A549 (cell line): ENCODE data around the gene ST6GALNAC4. TPM values are rescaled to one million over a fixed set of nuclear protein-coding genes. Genes with fewer than 3 reads are reported as not detected.

ENCODE experiments used
- ATAC-seq, 2 experiments: fragments of 200-7000 bp in 1 of 2; fragments of >200 bp in 1 of 2; cut with Nextera tagmentation in 1 of 2; cut with Tn5 transposase in 1 of 2; 3 replicates each; pipeline versions ENCODE4 v1.8.0 to v1.9.1; 2018 to 2020; ENCODE audit warnings: mild to moderate bottlenecking in 1 of 2, moderate library complexity in 1 of 2
- CTCF ChIA-PET: fragments of 300-600 bp; sonication (Branson Sonifier 250); formaldehyde crosslinking; extraction: SDS; loops from one replicate; lab custom pipeline; 2021; ENCODE audit warnings: antibody characterized with exemption, inconsistent platforms; lab: Yijun Ruan, JAX
- POLR2A ChIA-PET: fragments of 350-600 bp; formaldehyde crosslinking; extraction: SDS; loops from one replicate; lab custom pipeline; 2021; ENCODE audit warnings: antibody characterized with exemption, inconsistent platforms; lab: Yijun Ruan, JAX
- DNase-seq, 2 experiments: peaks; one replicate each; pipeline versions ENCODE4 v3.0.0 to v3.0.0-alpha.2; 2011 to 2016; ENCODE audit warnings: low read depth in 1 of 2, low spot score in 1 of 2
- FAIRE-seq: peaks from 2 replicates; lab custom pipeline; 2011; peaks lifted over from hg19 to GRCh38; lab: Jason Lieb, UNC
- H3K27ac ChIP-seq, 2 experiments: fragments of >200 bp; sonication (Bioruptor Twin); formaldehyde crosslinking; 3 replicates each; pipeline ENCODE4 v1.5.1; 2016 to 2017
- H3K4me1 ChIP-seq: fragments of >200 bp; sonication (Bioruptor Twin); formaldehyde crosslinking; 3 replicates; pipeline ENCODE4 v1.6.1; 2016
- H3K4me2 ChIP-seq: fragments of >200 bp; sonication (Bioruptor Twin); formaldehyde crosslinking; 3 replicates; pipeline ENCODE4 v1.6.1; 2016
- H3K4me3 ChIP-seq: fragments of >200 bp; sonication (Bioruptor Twin); formaldehyde crosslinking; 3 replicates; pipeline ENCODE4 v1.5.1; 2016
- H3K9me3 ChIP-seq: fragments of >200 bp; sonication (Bioruptor Twin); formaldehyde crosslinking; 3 replicates; pipeline ENCODE4 v1.6.1; 2016
- CEBPB ChIP-seq, 2 experiments: fragments of >200 bp in 1 of 2; sonication (Bioruptor Twin) in 1 of 2; formaldehyde crosslinking in 1 of 2; IDR thresholded peaks; 2 replicates each; pipeline ENCODE4 v1.6.1; 2012 to 2016
- EHF ChIP-seq: fragments of 250-450 bp; sonication (Bioruptor Pico); IDR thresholded peaks from 2 replicates; pipeline ENCODE4 v1.5.0; 2020; ENCODE audit warnings: mild to moderate bottlenecking
- EHMT2 ChIP-seq: fragments of 200-600 bp; sonication (generic); IDR thresholded peaks from 2 replicates; pipeline ENCODE4 v1.6.1; 2016; ENCODE audit warnings: antibody characterized with exemption, low read depth, mild to moderate bottlenecking, moderate library complexity
- FOSL2 ChIP-seq, 2 experiments: fragments of 450-650 bp in 1 of 2; fragments of >200 bp in 1 of 2; sonication (Bioruptor Twin) in 1 of 2; formaldehyde crosslinking; IDR thresholded peaks; 2 replicates each; pipeline versions ENCODE4 v1.5.0 to v1.6.1; 2016 to 2020; ENCODE audit warnings: mild to moderate bottlenecking in 1 of 2, moderate library complexity in 1 of 2
- HEYL ChIP-seq: fragments of 250-450 bp; sonication (Bioruptor Pico); IDR thresholded peaks from 2 replicates; pipeline ENCODE4 v1.8.0; 2021; ENCODE audit warnings: mild to moderate bottlenecking, moderate library complexity
- JUNB ChIP-seq: fragments of >200 bp; sonication (Bioruptor Twin); formaldehyde crosslinking; IDR thresholded peaks from 2 replicates; pipeline ENCODE4 v1.6.1; 2016
- MAFK ChIP-seq: fragments of 450-650 bp; IDR thresholded peaks from 2 replicates; pipeline ENCODE4 v1.6.1; 2014; ENCODE audit not compliant: partially characterized antibody
- NFE2L2 ChIP-seq: fragments of 150-350 bp; conservative IDR thresholded peaks from 2 replicates; pipeline ENCODE4 v1.6.1; 2014; ENCODE audit warnings: low read length
- NPAS2 ChIP-seq: fragments of 250-450 bp; sonication (Bioruptor Pico); IDR thresholded peaks from 2 replicates; pipeline ENCODE4 v1.8.0; 2022; ENCODE audit warnings: mild to moderate bottlenecking, moderate library complexity, borderline replicate concordance
- POLR2A ChIP-seq: IDR thresholded peaks from 2 replicates; pipeline ENCODE4 v1.6.1; 2012; ENCODE audit warnings: mild to moderate bottlenecking, low read length
- RAD21 ChIP-seq, 2 experiments: fragments of >200 bp in 1 of 2; sonication (Bioruptor Twin) in 1 of 2; formaldehyde crosslinking in 1 of 2; IDR thresholded peaks in 1 of 2; conservative IDR thresholded peaks in 1 of 2; 2 replicates in 1 of 2; 3 replicates in 1 of 2; pipeline ENCODE4 v1.6.1; 2012 to 2018; ENCODE audit warnings: inconsistent platforms in 1 of 2
- RARB ChIP-seq: fragments of 250-450 bp; sonication (Bioruptor Pico); IDR thresholded peaks from 2 replicates; pipeline ENCODE4 v1.8.0; 2021; ENCODE audit warnings: mild to moderate bottlenecking, moderate library complexity
- RFX5 ChIP-seq: fragments of 450-650 bp; IDR thresholded peaks from 2 replicates; pipeline ENCODE4 v1.7.1; 2014; ENCODE audit warnings: antibody characterized with exemption, mild to moderate bottlenecking, moderate library complexity
- TFCP2L1 ChIP-seq: fragments of 250-450 bp; sonication (Bioruptor Pico); IDR thresholded peaks from 2 replicates; pipeline ENCODE4 v1.5.0; 2021; ENCODE audit warnings: mild to moderate bottlenecking
- WGBS: methylation state at CpG from one replicate; pipeline ENCODE4 v1.1.6; 2017; ENCODE audit errors: missing lambda C conversion rate; 5-methylcytosine and 5-hydroxymethylcytosine counted together
- polyA plus RNA-seq, 4 experiments: library from polyadenylated mRNA; depleted of rRNA in 3 of 4; stranded (reverse); fragments of >200 nt; fragmentation: RNase III in 1 of 4; extraction: RNeasy Plus Mini Kit Qiagen cat#74134 plus additional on column Dnase treatment in 1 of 4; gene quantifications; 2 replicates in 3 of 4; 3 replicates in 1 of 4; pipeline ENCODE4 v1.2.3, GENCODE V29; 2011 to 2017
- TF ChIP-seq, protein P1 (sequence below): fragments of >200 bp; sonication (Bioruptor Twin); formaldehyde crosslinking; IDR thresholded peaks from 2 replicates; pipeline ENCODE4 v1.6.1; 2016
- TF ChIP-seq, protein P2 (sequence below): fragments of 200-600 bp; sonication (generic); IDR thresholded peaks from 2 replicates; pipeline ENCODE4 v1.6.1; 2016; ENCODE audit warnings: antibody characterized with exemption, mild to moderate bottlenecking, moderate library complexity
- TF ChIP-seq, protein P3 (sequence below): fragments of 150-350 bp; IDR thresholded peaks from 2 replicates; pipeline ENCODE4 v1.6.1; 2014; ENCODE audit warnings: low read depth, mild to moderate bottlenecking, low read length

The ST6GALNAC4 gene
- polyA plus RNA-seq, 2 of the 4 experiments (the other 2 are of a cell fraction) = 11.0 to 24.8 TPM

DNA sequence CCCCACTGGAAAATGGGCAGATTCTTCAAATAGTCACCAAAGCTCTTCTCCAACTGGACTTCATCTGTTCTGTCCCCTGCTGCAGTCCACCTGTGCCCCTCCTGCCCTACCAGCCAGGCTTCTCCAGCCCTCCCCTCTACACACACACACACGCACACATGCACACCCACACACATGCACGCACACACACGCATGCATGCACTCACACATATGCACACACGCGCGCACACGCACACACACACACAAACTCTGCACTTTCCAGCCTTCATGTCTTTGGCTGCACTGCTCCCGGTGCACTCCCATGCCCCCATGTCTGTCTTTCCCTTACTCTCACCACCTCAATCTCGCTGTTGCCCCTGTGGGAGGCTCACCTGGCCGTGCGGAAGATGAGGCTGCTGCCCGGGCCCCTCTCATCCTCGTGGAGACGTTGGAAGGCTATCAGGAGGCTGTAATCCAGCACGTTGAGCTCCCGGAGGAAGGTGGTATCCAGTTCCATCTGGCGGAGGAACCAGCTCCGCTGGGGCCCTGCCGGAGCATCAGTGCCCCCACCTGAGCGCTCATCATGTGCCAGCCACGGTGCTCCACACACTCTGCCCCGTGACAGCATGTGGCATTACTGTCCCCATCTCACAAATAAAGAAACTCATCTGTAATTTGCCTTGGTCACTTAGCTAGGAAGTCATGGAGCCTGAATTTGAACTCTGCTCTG lies 8.0 kb upstream of the ST6GALNAC4 start:
- WGBS = 92% methylated on average over 18 of the region's 22 CpGs
- Histone ChIP-seq H3K4me2 (no peak overlapping the region), H3K9me3 (no peaks in the 10 kb centered on the region), H3K27ac (peak overlapping the region in 1 of 2 experiments; percentile 79; a peak in 2 of 6 replicates), H3K4me3 (no peak overlapping the region), H3K4me1 (peaks cover 50% of the 10 kb centered on the region)
- DNase-seq = no peak
- no peak for FAIRE-seq
- TF ChIP-seq RFX5 (no peak), RARB (no peak), RAD21 (conservative IDR thresholded peaks at IDR 0.05 in 1 of 2, IDR thresholded peaks at IDR 0.05 in 1 of 2) (no peak), EHMT2 (no peak), MAFK (no peak)
- TF ChIP-seq, protein P1, sequence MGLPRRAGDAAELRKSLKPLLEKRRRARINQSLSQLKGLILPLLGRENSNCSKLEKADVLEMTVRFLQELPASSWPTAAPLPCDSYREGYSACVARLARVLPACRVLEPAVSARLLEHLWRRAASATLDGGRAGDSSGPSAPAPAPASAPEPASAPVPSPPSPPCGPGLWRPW = no peak
- TF ChIP-seq, protein P2, sequence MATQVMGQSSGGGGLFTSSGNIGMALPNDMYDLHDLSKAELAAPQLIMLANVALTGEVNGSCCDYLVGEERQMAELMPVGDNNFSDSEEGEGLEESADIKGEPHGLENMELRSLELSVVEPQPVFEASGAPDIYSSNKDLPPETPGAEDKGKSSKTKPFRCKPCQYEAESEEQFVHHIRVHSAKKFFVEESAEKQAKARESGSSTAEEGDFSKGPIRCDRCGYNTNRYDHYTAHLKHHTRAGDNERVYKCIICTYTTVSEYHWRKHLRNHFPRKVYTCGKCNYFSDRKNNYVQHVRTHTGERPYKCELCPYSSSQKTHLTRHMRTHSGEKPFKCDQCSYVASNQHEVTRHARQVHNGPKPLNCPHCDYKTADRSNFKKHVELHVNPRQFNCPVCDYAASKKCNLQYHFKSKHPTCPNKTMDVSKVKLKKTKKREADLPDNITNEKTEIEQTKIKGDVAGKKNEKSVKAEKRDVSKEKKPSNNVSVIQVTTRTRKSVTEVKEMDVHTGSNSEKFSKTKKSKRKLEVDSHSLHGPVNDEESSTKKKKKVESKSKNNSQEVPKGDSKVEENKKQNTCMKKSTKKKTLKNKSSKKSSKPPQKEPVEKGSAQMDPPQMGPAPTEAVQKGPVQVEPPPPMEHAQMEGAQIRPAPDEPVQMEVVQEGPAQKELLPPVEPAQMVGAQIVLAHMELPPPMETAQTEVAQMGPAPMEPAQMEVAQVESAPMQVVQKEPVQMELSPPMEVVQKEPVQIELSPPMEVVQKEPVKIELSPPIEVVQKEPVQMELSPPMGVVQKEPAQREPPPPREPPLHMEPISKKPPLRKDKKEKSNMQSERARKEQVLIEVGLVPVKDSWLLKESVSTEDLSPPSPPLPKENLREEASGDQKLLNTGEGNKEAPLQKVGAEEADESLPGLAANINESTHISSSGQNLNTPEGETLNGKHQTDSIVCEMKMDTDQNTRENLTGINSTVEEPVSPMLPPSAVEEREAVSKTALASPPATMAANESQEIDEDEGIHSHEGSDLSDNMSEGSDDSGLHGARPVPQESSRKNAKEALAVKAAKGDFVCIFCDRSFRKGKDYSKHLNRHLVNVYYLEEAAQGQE = no peak
- ChIA-PET POLR2A (interaction anchor here (0.6 kb wide), 1 partner anchor 496 kb away, joined by 3 read pairs; the partner anchor contains the start of gene CERCAM), CTCF (interaction anchor here (1.1 to 7.0 kb wide), 6 partner anchors 139 to 710 kb away, joined by 3 to 83 read pairs (median 4); partner anchors contain the start of genes CDK9 and TOR2A)
- no peak for ATAC-seq

DNA sequence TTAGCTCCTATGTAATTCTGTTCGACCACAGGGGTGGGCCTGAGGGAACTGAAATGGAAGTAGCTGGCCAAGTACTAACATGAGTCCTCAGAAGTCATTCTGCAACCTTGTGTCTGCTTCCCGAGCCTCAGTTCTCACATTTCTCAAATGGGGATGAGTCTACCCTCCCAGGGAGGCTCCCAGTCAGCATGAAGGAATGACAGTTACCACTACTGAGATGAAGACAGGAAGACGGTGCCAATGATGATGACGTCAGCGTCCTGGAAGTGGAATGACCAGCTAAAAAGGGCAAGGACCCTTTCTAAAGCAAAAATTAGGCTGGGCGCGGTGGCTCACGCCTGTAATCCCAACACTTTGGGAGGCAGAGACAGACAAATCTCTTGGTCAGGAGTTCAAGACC lies 6.9 kb upstream of the ST6GALNAC4 start:
- DNase-seq = peak in 1 of 2 experiments; percentile 74
- CTCF ChIA-PET = interaction anchor here (0.7 to 7.0 kb wide), 19 partner anchors 14 to 709 kb away, joined by 3 to 83 read pairs (median 4); partner anchors contain the start of genes CDK9, ST6GALNAC6 and TOR2A

DNA sequence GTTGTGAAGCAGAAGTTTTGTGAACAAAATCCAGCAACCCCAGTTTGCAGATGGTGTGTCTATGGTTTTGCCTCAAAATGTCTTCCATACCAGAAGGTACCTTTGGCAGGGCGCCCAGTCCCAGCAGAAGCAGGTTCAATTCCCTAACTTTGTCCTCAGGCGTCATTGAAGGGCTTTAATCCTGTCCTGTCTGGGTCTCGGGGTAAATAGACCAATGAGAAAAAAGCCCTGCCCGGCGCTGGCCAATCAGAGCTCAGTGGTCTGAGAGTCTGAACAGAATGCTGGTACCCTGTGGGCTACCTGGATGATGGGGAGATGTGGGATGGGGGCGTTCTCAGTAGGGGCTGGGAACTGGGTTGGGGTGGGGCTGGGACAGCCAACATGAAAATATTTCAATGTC lies 6.2 kb upstream of the ST6GALNAC4 start:
- peak overlapping the region in 1 of 2 experiments; percentile 79; a peak in 3 of 6 replicates for H3K27ac ChIP-seq
- WGBS = 86% methylated on average over 5 of the region's 6 CpGs
- ATAC-seq = no peak

More for the DNA sequence above, 6.9 kb upstream of the ST6GALNAC4 start:
- peak in 1 of 2 experiments; percentile 1; a peak in 1 of 6 replicates for ATAC-seq
- no peak for FAIRE-seq
- no peak for TF ChIP-seq NPAS2
- TF ChIP-seq, protein P3, sequence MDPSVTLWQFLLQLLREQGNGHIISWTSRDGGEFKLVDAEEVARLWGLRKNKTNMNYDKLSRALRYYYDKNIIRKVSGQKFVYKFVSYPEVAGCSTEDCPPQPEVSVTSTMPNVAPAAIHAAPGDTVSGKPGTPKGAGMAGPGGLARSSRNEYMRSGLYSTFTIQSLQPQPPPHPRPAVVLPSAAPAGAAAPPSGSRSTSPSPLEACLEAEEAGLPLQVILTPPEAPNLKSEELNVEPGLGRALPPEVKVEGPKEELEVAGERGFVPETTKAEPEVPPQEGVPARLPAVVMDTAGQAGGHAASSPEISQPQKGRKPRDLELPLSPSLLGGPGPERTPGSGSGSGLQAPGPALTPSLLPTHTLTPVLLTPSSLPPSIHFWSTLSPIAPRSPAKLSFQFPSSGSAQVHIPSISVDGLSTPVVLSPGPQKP = no peak
- no peak for TF ChIP-seq RARB
- TF ChIP-seq MAFK = peak; percentile 85
- TF ChIP-seq FOSL2 (IDR thresholded peaks at IDR 0.05) = no peak
- TF ChIP-seq FOSL2 (CRISPR knock-in tag; IDR thresholded peaks at IDR 0.05) = peak; percentile 67
- Histone ChIP-seq H3K9me3 (no peaks in the 10 kb centered on the region), H3K4me3 (no peak overlapping the region), H3K4me2 (peak overlapping the region; percentile 40), H3K27ac (peak overlapping the region; percentile 49 to 79; a peak in 4 of 6 replicates), H3K4me1 (peaks cover 52% of the 10 kb centered on the region)
- POLR2A ChIA-PET = no interaction called here
- WGBS = 54% methylated on average over 8 of the region's 8 CpGs

More for the DNA sequence above, 6.2 kb upstream of the ST6GALNAC4 start:
- no peak for TF ChIP-seq RAD21 (conservative IDR thresholded peaks at IDR 0.05 in 1 of 2, IDR thresholded peaks at IDR 0.05 in 1 of 2)
- no peak for TF ChIP-seq HEYL (CRISPR knock-in tag)
- TF ChIP-seq NFE2L2 = no peak
- no peak for TF ChIP-seq CEBPB (IDR thresholded peaks at IDR 0.05)
- no peak for TF ChIP-seq EHF (CRISPR knock-in tag)
- no peak for TF ChIP-seq JUNB
- TF ChIP-seq POLR2A = no peak
- TF ChIP-seq TFCP2L1 (CRISPR knock-in tag) = no peak
- ChIA-PET CTCF (interaction anchor here (0.5 to 7.0 kb wide), 20 partner anchors 10 to 418 kb away, joined by 3 to 83 read pairs (median 8); partner anchors contain the start of genes CDK9, PIP5KL1, ST6GALNAC6 and TOR2A), POLR2A (no interaction called here)
- H3K4me2 ChIP-seq = peak overlapping the region; percentile 40; the same call in 1 of the 3 replicates
- FAIRE-seq = no peak
- H3K4me3 ChIP-seq = no peak overlapping the region
- no peaks in the 10 kb centered on the region for H3K9me3 ChIP-seq
- no peak for DNase-seq
- H3K4me1 ChIP-seq = peaks cover 52% of the 10 kb centered on the region
